KG1 (cell line): ENCODE results near the gene MRPL39.

Source experiments
- DNase-seq: peaks from one replicate; lab custom pipeline; 2025; lab: John Stamatoyannopoulos, UW

Gene MRPL39

GRCh38 chr21:25536752-25537151 is 70.5 kb downstream of the MRPL39 start:
- no peak for DNase-seq

- DNase-seq = no peak
These were observed 71.4 kb downstream of the MRPL39 start for GRCh38 chr21:25535849-25536248.
